Sciatic nerve (tissue), 2 donors: ENCODE measurements around the gene PHYKPL. TPM values are rescaled to one million over a fixed set of nuclear protein-coding genes. Genes with fewer than 3 reads are reported as not detected.
"Not testable (repeated sequence)": the region's sequence is repeated elsewhere in the genome, so short reads cannot be mapped to it uniquely, and the experiment has no call there.

Experiments
- ATAC-seq: fragments of 200-7000 bp; cut with Tn5 transposase; one replicate; pipeline ENCODE4 v1.9.1; 2020; ENCODE audit warnings: mild to moderate bottlenecking, moderate library complexity
- DNase-seq: peaks from one replicate; pipeline ENCODE4 v3.0.0-alpha.2; 2020; ENCODE audit warnings: low spot score
- intact Hi-C: fragments of 100-400 bp; cut with DNase I; formaldehyde crosslinking; loops from one replicate; pipeline ENCODE4 v1.14.2; 2022
- total RNA-seq: library from RNA; stranded (reverse); fragmentation: NEBNext Ultra II Directional; extraction: Animal tissue kit (Norgen Biotek cat#: 25700); gene quantifications from one replicate; pipeline ENCODE4 v1.2.1, GENCODE V29; 2021
- donor health status: DM: no; HTN: no; CAD: no.
- donor health status: DM: no; HTN: no; CAD: no.

PHYKPL gene
- total RNA-seq, 1 donor from 2014 or later = 133 TPM

GRCh38 chr5:178229111-178229510, 3.5 kb downstream of the PHYKPL start:
- DNase-seq, intact Hi-C loops, ATAC-seq: not testable (repeated sequence)

- intact Hi-C loops = loop anchor here (1.0 kb wide), 1 partner anchor 35 kb away; no protein-coding TSS in a partner anchor
- no peak for DNase-seq
- ATAC-seq = no peak
Measured at GRCh38 chr5:178228609-178229008, 4.0 kb downstream of the PHYKPL start.

GRCh38 chr5:178227929-178228328, 4.7 kb downstream of the PHYKPL start:
- intact Hi-C loops = loop anchor here (1.0 kb wide), 1 partner anchor 35 kb away; no protein-coding TSS in a partner anchor
- ATAC-seq = no peak
- DNase-seq = no peak

GRCh38 chr5:178227138-178227659, 5.4 kb downstream of the PHYKPL start:
- ATAC-seq (no peak), DNase-seq (no peak)
- intact Hi-C loops = no loop called here

GRCh38 chr5:178225174-178225573, 7.4 kb downstream of the PHYKPL start:
- DNase-seq (no peak), ATAC-seq (no peak)
- intact Hi-C loops = no loop called here

GRCh38 chr5:178224403-178224802, 8.2 kb downstream of the PHYKPL start:
- ATAC-seq = no peak
- DNase-seq = no peak
- intact Hi-C loops = no loop called here

- DNase-seq = no peak
- intact Hi-C loops = no loop called here
- ATAC-seq = peak; percentile 9
Measured at GRCh38 chr5:178223828-178224335, 8.7 kb downstream of the PHYKPL start.

GRCh38 chr5:178223196-178223773, 9.3 kb downstream of the PHYKPL start:
- DNase-seq (no peak), ATAC-seq (no peak)
- intact Hi-C loops = no loop called here

GRCh38 chr5:178222292-178222691, 10.3 kb downstream of the PHYKPL start:
- intact Hi-C loops = no loop called here
- DNase-seq = no peak
- no peak for ATAC-seq

GRCh38 chr5:178221853-178222252, 10.7 kb downstream of the PHYKPL start:
- DNase-seq (no peak), ATAC-seq (no peak)
- intact Hi-C loops = no loop called here

GRCh38 chr5:178221282-178221681, 11.3 kb downstream of the PHYKPL start:
- DNase-seq (no peak), ATAC-seq (no peak)
- intact Hi-C loops = no loop called here

GRCh38 chr5:178218827-178219226, 13.8 kb downstream of the PHYKPL start:
- no peak for ATAC-seq
- intact Hi-C loops = no loop called here
- DNase-seq = no peak

- intact Hi-C loops = no loop called here
Measured at GRCh38 chr5:178218237-178218776, 14.3 kb downstream of the PHYKPL start.

GRCh38 chr5:178216779-178217178, 15.8 kb downstream of the PHYKPL start:
- ATAC-seq (no peak), DNase-seq (no peak)
- intact Hi-C loops = no loop called here

More at GRCh38 chr5:178218237-178218776, 14.3 kb downstream of the PHYKPL start:
- ATAC-seq = no peak
- no peak for DNase-seq

- intact Hi-C loops = no loop called here
- ATAC-seq (no peak), DNase-seq (no peak)
Measured at GRCh38 chr5:178216088-178216534, 16.5 kb downstream of the PHYKPL start.

- intact Hi-C loops = no loop called here
- DNase-seq (no peak), ATAC-seq (no peak)
Measured at GRCh38 chr5:178215280-178216002, 17.2 kb downstream of the PHYKPL start.

- intact Hi-C loops = no loop called here
- no peak for ATAC-seq
- no peak for DNase-seq
Measured at GRCh38 chr5:178214160-178214803, 18.3 kb downstream of the PHYKPL start.

- DNase-seq (no peak), ATAC-seq (no peak)
- intact Hi-C loops = no loop called here
Measured at GRCh38 chr5:178213748-178214151, 18.9 kb downstream of the PHYKPL start.

GRCh38 chr5:178213003-178213461, 19.6 kb downstream of the PHYKPL start:
- DNase-seq (no peak), ATAC-seq (no peak)
- intact Hi-C loops = no loop called here
